Activated CD8-positive, alpha-beta memory T cell treated with anti-CD3 and anti-CD28 coated beads for 24 hours (primary cell): Measurements from ENCODE around the gene RBMS3.

Experiments used
- DNase-seq: peaks from one replicate; pipeline ENCODE4 v3.0.0-alpha.2; 2020

RBMS3 gene

GRCh38 chr3:29922992-29923746 is 642.3 kb downstream of the RBMS3 start:
- DNase-seq = no peak

- DNase-seq = no peak
These were observed 644.1 kb downstream of the RBMS3 start for GRCh38 chr3:29924783-29925561.

- DNase-seq = no peak
These were observed 645.5 kb downstream of the RBMS3 start for GRCh38 chr3:29926378-29926777.

GRCh38 chr3:29932696-29933325 is 651.9 kb downstream of the RBMS3 start:
- DNase-seq = no peak

- DNase-seq = no peak
These were observed 653.1 kb downstream of the RBMS3 start for GRCh38 chr3:29933802-29934490.

- DNase-seq = no peak
These were observed 653.9 kb downstream of the RBMS3 start for GRCh38 chr3:29934751-29935150.

GRCh38 chr3:29936054-29936453 is 655.2 kb downstream of the RBMS3 start:
- no peak for DNase-seq

GRCh38 chr3:29936766-29937165 is 655.9 kb downstream of the RBMS3 start:
- DNase-seq = no peak

GRCh38 chr3:29937185-29937584 is 656.3 kb downstream of the RBMS3 start:
- DNase-seq = no peak

GRCh38 chr3:29940759-29941323 is 660.0 kb downstream of the RBMS3 start:
- DNase-seq = no peak

- no peak for DNase-seq
These were observed 661.4 kb downstream of the RBMS3 start for GRCh38 chr3:29942297-29942696.

- no peak for DNase-seq
These were observed 668.3 kb downstream of the RBMS3 start for GRCh38 chr3:29949131-29949530.

GRCh38 chr3:29949940-29950616 is 669.2 kb downstream of the RBMS3 start:
- DNase-seq = no peak

- DNase-seq = no peak
These were observed 671.6 kb downstream of the RBMS3 start for GRCh38 chr3:29952431-29952830.

GRCh38 chr3:29955413-29955812 is 674.5 kb downstream of the RBMS3 start:
- DNase-seq = no peak

GRCh38 chr3:29958816-29959215 is 677.9 kb downstream of the RBMS3 start:
- no peak for DNase-seq

GRCh38 chr3:29971895-29972294 is 691.0 kb downstream of the RBMS3 start:
- no peak for DNase-seq

GRCh38 chr3:29972320-29972993 is 691.6 kb downstream of the RBMS3 start:
- DNase-seq = no peak

GRCh38 chr3:29973763-29974162 is 692.9 kb downstream of the RBMS3 start:
- no peak for DNase-seq

- DNase-seq = no peak
These were observed 696.0 kb downstream of the RBMS3 start for GRCh38 chr3:29976871-29977270.

- DNase-seq = no peak
These were observed 696.5 kb downstream of the RBMS3 start for GRCh38 chr3:29977360-29977759.

GRCh38 chr3:29978036-29978435 is 697.2 kb downstream of the RBMS3 start:
- no peak for DNase-seq
